K562 (cell line): ENCODE data around the gene FAM240A. TPM values are rescaled to one million over a fixed set of nuclear protein-coding genes. Genes with fewer than 3 reads are reported as not detected.

Source experiments
- ATAC-seq: fragments of 200-7000 bp; cut with Tn5 transposase; 3 replicates; pipeline ENCODE4 v1.9.1; 2020; ENCODE audit warnings: moderate library complexity
- Bru-seq: library from RNA; stranded (reverse); fragments of 400-500 nt; gene quantifications from one replicate; lab custom pipeline; 2021; lab: Mats Ljungman, UMichigan
- BruChase-seq, 2 experiments: library from RNA; stranded (reverse); fragments of 400-500 nt; gene quantifications; one replicate each; lab custom pipeline; 2021; lab: Mats Ljungman, UMichigan
- BruUV-seq: library from RNA; stranded (reverse); fragments of 400-500 nt; replicated peaks from 2 replicates; lab custom pipeline; 2021; lab: Mats Ljungman, UMichigan
- CTCF ChIA-PET: fragments of 300-600 bp; formaldehyde crosslinking; extraction: SDS; loops from one replicate; lab custom pipeline; 2021; ENCODE audit warnings: low intra/inter-chr PET ratio; lab: Yijun Ruan, JAX
- POLR2A ChIA-PET: fragments of 300-600, 350-650 bp; sonication (Branson Sonifier 250); formaldehyde crosslinking; extraction: SDS; loops from one replicate; lab custom pipeline; 2021; ENCODE audit warnings: antibody characterized with exemption, inconsistent platforms; lab: Yijun Ruan, JAX
- DNase-seq, 4 experiments: peaks; one replicate each; pipeline versions ENCODE4 v3.0.0 to v3.0.0-alpha.2; 2011 to 2018; ENCODE audit warnings: low spot score in 3 of 4, mixed read lengths in 3 of 4; ENCODE audit errors: extremely low read depth in 1 of 4
- FAIRE-seq: peaks from 2 replicates; lab custom pipeline; 2011; peaks lifted over from hg19 to GRCh38; lab: Jason Lieb, UNC
- H2AFZ ChIP-seq: 2 replicates; pipeline ENCODE4 v1.6.0; 2011; ENCODE audit warnings: low read depth, low read length, control low read depth, inconsistent platforms
- H3K27ac ChIP-seq: fragments of 200-600 bp; 3 replicates; pipeline ENCODE4 v1.8.0; 2011; ENCODE audit warnings: low read depth, mild to moderate bottlenecking, control low read depth, inconsistent platforms, low read length, moderate library complexity, mixed read lengths; ENCODE audit errors: extremely low read depth
- H3K27me3 ChIP-seq, 2 experiments: fragments of 300-600 bp in 1 of 2; 2 replicates in 1 of 2; 3 replicates in 1 of 2; pipeline versions ENCODE4 v1.6.0 to v1.8.0; 2011; ENCODE audit warnings: inconsistent platforms in 2 of 2, low read length in 2 of 2, mild to moderate bottlenecking in 1 of 2, mixed read lengths in 1 of 2, moderate library complexity in 1 of 2; ENCODE audit not compliant: control insufficient read depth in 2 of 2, insufficient read depth in 2 of 2
- H3K36me3 ChIP-seq: fragments of 300-600 bp; 3 replicates; pipeline ENCODE4 v1.8.0; 2011; ENCODE audit warnings: mild to moderate bottlenecking, low read length, inconsistent platforms; ENCODE audit not compliant: control insufficient read depth, insufficient read depth
- H3K4me1 ChIP-seq, 2 experiments: fragments of 200-600 bp in 1 of 2; replicated peaks in 1 of 2; 2 replicates in 1 of 2; 3 replicates in 1 of 2; pipeline versions ENCODE4 v1.5.1 to v1.8.0; 2011; ENCODE audit warnings: inconsistent platforms in 2 of 2, low read length in 2 of 2, mild to moderate bottlenecking in 1 of 2, mixed read lengths in 1 of 2, moderate library complexity in 1 of 2; ENCODE audit not compliant: control insufficient read depth in 2 of 2, insufficient read depth in 2 of 2
- H3K4me2 ChIP-seq: 2 replicates; pipeline ENCODE4 v1.6.1; 2011; ENCODE audit warnings: low read length, control low read depth, inconsistent platforms, mixed read lengths; ENCODE audit not compliant: insufficient read depth
- H3K4me3 ChIP-seq: fragments of 200-600 bp; sonication (generic), shearing (Covaris generic); 2 replicates; pipeline ENCODE4 v1.5.1; 2016; ENCODE audit warnings: control low read depth, inconsistent platforms
- H3K79me2 ChIP-seq: fragments of 200-600 bp; 3 replicates; pipeline ENCODE4 v1.8.0; 2011; ENCODE audit warnings: low read length, inconsistent platforms; ENCODE audit not compliant: control insufficient read depth, insufficient read depth
- H3K9ac ChIP-seq, 2 experiments: 2 replicates each; pipeline versions ENCODE4 v1.6.0 to v1.6.1; 2011; ENCODE audit warnings: low read depth in 2 of 2, low read length in 2 of 2, control low read depth in 1 of 2, inconsistent platforms in 1 of 2, mild to moderate bottlenecking in 1 of 2, mixed read lengths in 1 of 2; ENCODE audit not compliant: insufficient read depth in 1 of 2
- H3K9me1 ChIP-seq: one replicate; pipeline ENCODE4 v1.6.0; 2011; ENCODE audit warnings: inconsistent platforms, mild to moderate bottlenecking, low read length, moderate library complexity; ENCODE audit not compliant: control insufficient read depth, insufficient read depth
- H3K9me3 ChIP-seq: replicated peaks from 2 replicates; pipeline ENCODE4 v1.5.1; 2011; ENCODE audit warnings: low read depth, low read length, inconsistent platforms; ENCODE audit not compliant: control insufficient read depth, insufficient read depth
- H4K20me1 ChIP-seq: replicated peaks from 2 replicates; pipeline ENCODE4 v1.6.1; 2011; ENCODE audit warnings: low read length, inconsistent platforms, mixed read lengths; ENCODE audit not compliant: control insufficient read depth, insufficient read depth
- FOXJ3 ChIP-seq: sonication (generic); formaldehyde crosslinking; IDR thresholded peaks from 2 replicates; pipeline ENCODE4 v1.4.0; 2020; ENCODE audit warnings: mild to moderate bottlenecking, missing genetic modification reagents
- NFE2L1 ChIP-seq: fragments of 450-650 bp; IDR thresholded peaks from 2 replicates; pipeline ENCODE4 v1.6.1; 2016; ENCODE audit warnings: missing genetic modification characterization, low read depth, mild to moderate bottlenecking, missing compliant biosample characterization, moderate library complexity, borderline replicate concordance
- ZNF239 ChIP-seq: fragments of 250-450 bp; sonication (Bioruptor Pico); IDR thresholded peaks from 2 replicates; pipeline ENCODE4 v1.4.0; 2020; ENCODE audit warnings: mild to moderate bottlenecking
- WGBS: fragments of 100-300 bp; shearing (Covaris generic); methylation state at CpG from one replicate; pipeline ENCODE4 v1.1.6; 2016; ENCODE audit warnings: low coverage, mixed read lengths; ENCODE audit not compliant: insufficient coverage; ENCODE audit errors: missing lambda C conversion rate; 5-methylcytosine and 5-hydroxymethylcytosine counted together
- in situ Hi-C: fragments of 300-500 bp; cut with MboI; formaldehyde crosslinking; loops from 4 replicates; pipeline ENCODE4 v1.15.0; 2018; ENCODE audit warnings: inconsistent platforms, mixed read lengths
- intact Hi-C: fragments of 100-400 bp; cut with micrococcal nuclease; formaldehyde crosslinking; loops from 2 replicates; pipeline ENCODE4 v1.14.2; 2022
- long read RNA-seq, 3 experiments: library from polyadenylated mRNA in 2 of 3; library from RNA in 1 of 3; unstranded in 2 of 3; stranded (forward) in 1 of 3; transcript quantifications; one replicate each; pipeline ENCODE4 v2.0.0, GENCODE V29; 2019 to 2022
- polyA minus RNA-seq, 3 experiments: library from RNA; depleted of rRNA, polyadenylated mRNA; stranded (reverse); fragments of >200 nt; gene quantifications; 2 replicates each; pipeline ENCODE4 v1.2.3, GENCODE V29; 2011
- polyA plus RNA-seq, 8 experiments: library from polyadenylated mRNA; depleted of rRNA in 4 of 8; stranded (reverse) in 5 of 8; unstranded in 3 of 8; fragments of >200 nt; fragmentation: Nextera tagmentation in 2 of 8; fragmentation: Illumina TruSeq in 1 of 8; extraction: Ambion mirVana in 2 of 8; extraction: Trizol in 1 of 8; gene quantifications; 2 replicates each; pipeline versions ENCODE4 v1.2.1 to v1.2.3, GENCODE V29; 2011 to 2014; ENCODE audit warnings: inconsistent platforms in 1 of 8, missing spikeins in 1 of 8
- total RNA-seq, 7 experiments: library from RNA; depleted of rRNA in 6 of 7; stranded (reverse); fragments of >200 nt in 6 of 7; fragmentation: Illumina TruSeq in 2 of 7; extraction: Trizol in 2 of 7; gene quantifications; 2 replicates each; pipeline versions ENCODE4 v1.2.1 to v1.2.3, GENCODE V29; 2011 to 2021; ENCODE audit warnings: low replicate concordance in 1 of 7

Gene FAM240A
- not detected in 2 replicates for total RNA-seq (2011; cell fraction: chromatin; rRNA removed; ENCODE audit: low replicate concordance)
- total RNA-seq (2011; cell fraction: nucleolus; rRNA removed): not detected in 2 replicates
- total RNA-seq (2011; cell fraction: nucleoplasm; rRNA removed): not detected in 2 replicates
- total RNA-seq (2014; rRNA removed): not detected in 2 replicates
- not detected in 2 replicates for total RNA-seq (2014; rRNA removed; fragmentation: Illumina TruSeq; extraction: Trizol)
- total RNA-seq (2015; rRNA removed; fragmentation: Illumina TruSeq; extraction: Trizol): not detected in 2 replicates
- not detected in 2 replicates for total RNA-seq (2021)
- polyA plus RNA-seq (2011; rRNA removed): not detected in 2 replicates
- not detected in 2 replicates for polyA plus RNA-seq (2011; cell fraction: cytosol; rRNA removed)
- polyA plus RNA-seq (2011; cell fraction: nucleus; rRNA removed): not detected in 2 replicates
- polyA plus RNA-seq (2012): not detected in 2 replicates
- polyA plus RNA-seq (2014; fragmentation: Illumina TruSeq; extraction: Trizol): not detected in 2 replicates
- not detected for polyA plus RNA-seq (2014; fragmentation: Nextera tagmentation; extraction: Ambion mirVana)
- polyA plus RNA-seq (2014; rRNA removed): not detected in 2 replicates
- polyA minus RNA-seq (2011; rRNA and poly(A)+ RNA removed): not detected in 2 replicates
- not detected in 2 replicates for polyA minus RNA-seq (2011; cell fraction: cytosol; rRNA and poly(A)+ RNA removed)
- polyA minus RNA-seq (2011; cell fraction: nucleus; rRNA and poly(A)+ RNA removed): not detected in 2 replicates
- Bru-seq, nascent RNA: not detected
- not detected for BruChase-seq, experiment 1, labeled RNA remaining after a 2-hour chase
- BruChase-seq, experiment 2, labeled RNA remaining after a 6-hour chase: not detected
- long read RNA-seq, experiment 1: 0 reads
- long read RNA-seq, experiment 2: 0 reads
- long read RNA-seq, experiment 3: 0 reads

DNA sequence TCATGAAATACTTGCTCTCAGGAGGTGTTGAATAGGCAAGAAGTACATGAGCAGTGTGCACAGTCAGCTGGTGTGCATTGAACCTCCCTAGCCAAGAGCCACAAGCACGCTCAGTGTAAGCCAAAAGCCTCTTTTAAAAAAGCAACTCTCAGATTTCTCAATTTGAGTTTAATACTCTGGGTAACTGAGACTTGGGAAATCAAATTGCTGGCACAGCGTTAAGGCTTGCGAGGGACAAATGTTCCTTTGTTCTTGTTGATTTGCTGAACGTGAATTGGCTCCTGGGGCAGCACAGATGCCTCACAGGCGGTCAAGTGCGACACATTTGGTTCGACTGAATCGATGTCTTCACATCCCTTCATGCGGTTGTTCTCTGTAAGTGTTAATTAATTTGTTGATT, at the start of gene FAM240A:
TSS of gene FAM240A (plus strand) at position 202 of the 400 bp plus-strand sequence. CDS start at position 361, 159 bp downstream.
- ChIA-PET CTCF (no interaction called here), POLR2A (no interaction called here)
- no peaks in the 10 kb centered on the region for H4K20me1 ChIP-seq
- WGBS: 0% methylated on average over 9 of the region's 9 CpGs
- H2AFZ ChIP-seq: no peak within 1 kb of the TSS
- intact Hi-C loops (no loop called here), in situ Hi-C loops (no loop called here)
- H3K9me1 ChIP-seq: no peaks in the 10 kb centered on the region
- no peaks in the 10 kb centered on the region for H3K9me3 ChIP-seq
- ATAC-seq: no peak
- no peak for FAIRE-seq
- BruUV-seq: no TSS peak
- no peak within 1 kb of the TSS for H3K4me2 ChIP-seq
- no peak within 1 kb of the TSS for H3K9ac ChIP-seq
- no peak within 1 kb of the TSS for H3K27ac ChIP-seq
- DNase-seq: no peak
- no peaks in the 10 kb centered on the region for H3K36me3 ChIP-seq
- peaks cover 43 to 60% of the 10 kb centered on the region in 2 experiments for H3K27me3 ChIP-seq
- no peaks in the 10 kb centered on the region for H3K79me2 ChIP-seq
- TF ChIP-seq NFE2L1 (tag) (no peak), ZNF239 (no peak), FOXJ3 (CRISPR knock-in tag) (no peak)
- H3K4me1 ChIP-seq: no peaks in the 10 kb centered on the region
- no peak within 1 kb of the TSS for H3K4me3 ChIP-seq
